OCI-M2 (cell line): Measurements from ENCODE around the gene TAC4.

ENCODE experiments used
- DNase-seq: peaks from one replicate; lab custom pipeline; 2025; ENCODE audit not compliant: unreplicated experiment; lab: John Stamatoyannopoulos, UW

TAC4 gene

GRCh38 chr17:49815761-49816281 is 32.0 kb downstream of the TAC4 start:
- DNase-seq = no peak

- DNase-seq = no peak
Observed at GRCh38 chr17:49814781-49815529, 32.9 kb downstream of the TAC4 start.

GRCh38 chr17:49809056-49809455 is 38.8 kb downstream of the TAC4 start:
- DNase-seq = no peak

GRCh38 chr17:49798738-49799137 is 49.1 kb downstream of the TAC4 start:
- no peak for DNase-seq

GRCh38 chr17:49798182-49798581 is 49.7 kb downstream of the TAC4 start:
- DNase-seq = no peak

- no peak for DNase-seq
Observed at GRCh38 chr17:49795372-49795771, 52.5 kb downstream of the TAC4 start.

- DNase-seq = no peak
Observed at GRCh38 chr17:49793309-49793708, 54.6 kb downstream of the TAC4 start.

GRCh38 chr17:49789243-49789578 is 58.7 kb downstream of the TAC4 start:
- no peak for DNase-seq

- peak; percentile 87 for DNase-seq
Observed at GRCh38 chr17:49788478-49789242, 59.2 kb downstream of the TAC4 start, which contains the start of gene KAT7. Gene KAT7, plus strand, starts transcription at chr17:49788681. Its CDS starts 154 bp downstream, at chr17:49788835.
